Heart left ventricle (tissue), 16 donors: ENCODE measurements around the gene TMEM86B. TPM values are rescaled to one million over a fixed set of nuclear protein-coding genes. Genes with fewer than 3 reads are reported as not detected.

Experiments used
- ATAC-seq, 4 donors: fragments of 200-7000 bp; cut with Tn5 transposase; one replicate each; pipeline ENCODE4 v1.9.1; 2020 to 2022; ENCODE audit warnings: moderate library complexity in 4 of 4, mild to moderate bottlenecking in 3 of 4, moderate number of reproducible peaks in 1 of 4
- DNase-seq, 5 donors: peaks; one replicate each; pipeline ENCODE4 v3.0.0-alpha.2; 2020
- H3K27ac ChIP-seq, 12 donors: fragments of 200-600 bp; sonication (generic) in 4 of 12; one replicate each; pipeline versions ENCODE4 v1.5.0 to v1.8.0; 2016 to 2022; ENCODE audit warnings: mild to moderate bottlenecking in 2 of 12
- H3K27me3 ChIP-seq, 9 donors: fragments of 200-600 bp; sonication (generic) in 2 of 9; one replicate each; pipeline versions ENCODE4 v1.5.1 to v1.8.0; 2016 to 2022; ENCODE audit warnings: mild to moderate bottlenecking in 3 of 9
- H3K36me3 ChIP-seq, 9 donors: fragments of 200-600 bp; sonication (generic) in 2 of 9; one replicate each; pipeline versions ENCODE4 v1.5.0 to v1.8.0; 2018 to 2022; ENCODE audit warnings: mild to moderate bottlenecking in 2 of 9
- H3K4me1 ChIP-seq, 12 donors: fragments of 200-600 bp; sonication (generic) in 4 of 12; one replicate each; pipeline versions ENCODE4 v1.5.0 to v1.8.0; 2016 to 2022; ENCODE audit warnings: mild to moderate bottlenecking in 3 of 12
- H3K4me3 ChIP-seq, 12 donors: fragments of 200-600 bp; sonication (generic) in 4 of 12; one replicate each; pipeline versions ENCODE4 v1.5.0 to v1.8.0; 2017 to 2022; ENCODE audit warnings: mild to moderate bottlenecking in 9 of 12, moderate library complexity in 4 of 12
- H3K9me3 ChIP-seq, 12 donors: fragments of 200-600 bp; sonication (generic) in 4 of 12; one replicate each; pipeline versions ENCODE4 v1.5.0 to v1.8.0; 2016 to 2022; ENCODE audit warnings: mild to moderate bottlenecking in 1 of 12
- CTCF ChIP-seq, 12 donors: fragments of 200-600 bp; sonication (generic) in 4 of 12; IDR thresholded peaks; one replicate each; pipeline versions ENCODE4 v1.5.0 to v1.8.0; 2018 to 2022; ENCODE audit warnings: antibody characterized with exemption in 12 of 12, mild to moderate bottlenecking in 5 of 12
- POLR2A ChIP-seq, 2 donors: fragments of 450-650 bp; IDR thresholded peaks; one replicate each; pipeline ENCODE4 v1.6.1; 2017; ENCODE audit warnings: antibody characterized with exemption in 2 of 2, mild to moderate bottlenecking in 2 of 2, moderate library complexity in 2 of 2
- whole genome bisulfite sequencing, 4 donors: extraction: QIAGEN DNeasy Blood & Tissue Kit in 2 of 4; methylation state at CpG; one replicate each; pipeline versions ENCODE4 v1.1.5 to v1.1.7; 2013 to 2018; 5-methylcytosine and 5-hydroxymethylcytosine counted together
- intact Hi-C, 10 donors: fragments of 100-400 bp; cut with DNase I; formaldehyde crosslinking; loops; one replicate each; pipeline versions ENCODE4 v1.11.1 to v1.14.2; 2022
- long read RNA-seq, 3 donors: library from polyadenylated mRNA; unstranded; transcript quantifications; one replicate each; pipeline ENCODE4 v2.0.0, GENCODE V29; 2020 to 2021
- polyA plus RNA-seq, 2 donors: library from polyadenylated mRNA; stranded (reverse); fragments of 200-250 nt; gene quantifications; one replicate each; pipeline ENCODE4 v1.2.3, GENCODE V29; 2013
- total RNA-seq, 9 donors: library from RNA; depleted of rRNA in 2 of 9; stranded (reverse); fragments of >200 nt in 2 of 9; fragmentation: NEBNext Ultra II Directional in 3 of 9; extraction: Animal tissue kit (Norgen Biotek cat#: 25700) in 3 of 9; gene quantifications; one replicate each; pipeline versions ENCODE4 v1.1.0 to v1.2.4, GENCODE V29; 2016 to 2023
- donor health status: ischemic (EF 13 %, LVEDD 7.1; RV severe dilation, severe dysfunction).
- donor health status: healthy with polysubstance abuse.
- donor health status: DM: no; HTN: yes; CAD: no.
- donor health status: DM: no; HTN: no; CAD: no.
- donor health status: ischemic (EF 25% LVEDD 6.9; RV normal size, moderate dysfunction).
- donor health status: ischemic (EF 25% LVEDD 5.7; RV mildly dilated, moderate dysfunction).
- donor health status: healthy.
- donor health status: DM: yes; HTN: yes; CAD: no.
- donor health status: ischemic (EF 35%, LVEDD 5.7; RV mildly dilated, moderate dysfunction).
- donor health status: nonischemic (EF 11% LVEDD 7.7; RV severe dilation, severe dysfunction).
- donor health status: DM: yes; HTN: yes; CAD: no.
- donor health status: PGD.
- donor health status: ischemic (EF 29% LVEDD 5.4; RV normal size, mild dysfunction).
- donor health status: nonischemic (EF 23%, LVEDD 6.1; RV moderate dilation, normal function).

TMEM86B gene
- total RNA-seq: 1 to 10 TPM in 8 of 9 donors, under 1 TPM in 1; 0.64 to 2.5 (median 1.9) TPM
- 1 to 10 TPM; 2.7 to 3.1 TPM for polyA plus RNA-seq
- long read RNA-seq, donor 1, partial matches to known transcripts: 0 of 1 reads
- long read RNA-seq, donor 1, other reads (novel, unspliced or antisense): 0 of 1 reads
- long read RNA-seq, donor 2: 0 reads
- long read RNA-seq, donor 3: 0 reads

GRCh38 chr19:55228403-55229031 lies at the start of gene TMEM86B:
TMEM86B (minus strand) TSS chr19:55228763; CDS start chr19:55228741, 22 bp downstream.
- peak within 1 kb of the TSS in 10 of 12 donors; percentile 33 to 84 (median 54) for H3K27ac ChIP-seq
- ATAC-seq: peak in 3 of 4 donors; percentile 1 to 12 (median 8)
- 58 to 64% (median 61%) methylated on average over 4 to 12 of the region's 12 CpGs for WGBS, 4 donors

GRCh38 chr19:55277494-55277893 lies 48.9 kb upstream of the TMEM86B start:
- no peak for TF ChIP-seq POLR2A (IDR thresholded peaks at IDR 0.05)
- no peak for TF ChIP-seq CTCF (IDR thresholded peaks at IDR 0.05)
- Histone ChIP-seq H3K27me3 (no peaks in the 10 kb centered on the region), H3K9me3 (no peaks in the 10 kb centered on the region), H3K27ac (peak overlapping the region in 1 of 12 donors; percentile 42), H3K4me1 (peaks cover 0 to 25% (median 10%) of the 10 kb centered on the region in 12 donors), H3K36me3 (peaks cover 0 to 48% (median 36%) of the 10 kb centered on the region in 9 donors), H3K4me3 (no peak overlapping the region)
- DNase-seq (no peak), ATAC-seq (no peak)
- WGBS, 4 donors: 86 to 89% (median 89%) methylated on average over 16 to 17 of the region's 17 CpGs
- intact Hi-C loops: no loop called here

More at GRCh38 chr19:55228403-55229031, at the start of gene TMEM86B:
- Histone ChIP-seq H3K4me1 (peaks cover 0 to 24% (median 8%) of the 10 kb centered on the region in 12 donors), H3K27me3 (no peaks in the 10 kb centered on the region), H3K36me3 (peaks cover 4 to 72% (median 54%) of the 10 kb centered on the region in 9 donors), H3K4me3 (no peak within 1 kb of the TSS), H3K9me3 (no peaks in the 10 kb centered on the region)
- intact Hi-C loops: no loop called here
- TF ChIP-seq POLR2A (IDR thresholded peaks at IDR 0.05) (no peak), CTCF (IDR thresholded peaks at IDR 0.05) (no peak)
- DNase-seq: peak in 2 of 5 donors; percentile 20 to 37

GRCh38 chr19:55276720-55277430 lies 48.3 kb upstream of the TMEM86B start:
- Histone ChIP-seq H3K9me3 (no peaks in the 10 kb centered on the region), H3K27ac (peak overlapping the region in 1 of 12 donors; percentile 42), H3K4me1 (peaks cover 0 to 25% (median 10%) of the 10 kb centered on the region in 12 donors), H3K36me3 (peaks cover 0 to 54% (median 42%) of the 10 kb centered on the region in 9 donors), H3K4me3 (no peak overlapping the region), H3K27me3 (no peaks in the 10 kb centered on the region)
- no peak for ATAC-seq
- no peak for DNase-seq
- no peak for TF ChIP-seq CTCF (IDR thresholded peaks at IDR 0.05)
- no peak for TF ChIP-seq POLR2A (IDR thresholded peaks at IDR 0.05)
- 81 to 92% (median 86%) methylated on average over 15 of the region's 15 CpGs for WGBS, 4 donors
- intact Hi-C loops: no loop called here
